GM18511 (cell line): ENCODE data around the gene ACVR2B.
A peak's percentile ranks its signal among the peaks of the same experiment; 100 is the strongest.
"Not testable (repeated sequence)": the region's sequence is repeated elsewhere in the genome, so short reads cannot be mapped to it uniquely, and the experiment has no call there.

ENCODE experiments used
- ATAC-seq: cut with Tn5 transposase; IDR thresholded peaks from one replicate; pipeline ENCODE4 v1.9.1; 2021; ENCODE audit warnings: mild to moderate bottlenecking, moderate library complexity; ENCODE audit not compliant: unreplicated experiment

The ACVR2B gene

GRCh38 chr3:38453075-38453912 lies at the start of gene ACVR2B:
Gene ACVR2B (plus strand): TSS chr3:38453890. CDS start chr3:38454323, 433 bp downstream.
- peak; percentile 51 for ATAC-seq

GRCh38 chr3:38404286-38404685 lies 49.4 kb upstream of the ACVR2B start:
- ATAC-seq = no peak

- no peak for ATAC-seq
These were observed 42.1 kb upstream of the ACVR2B start for GRCh38 chr3:38411591-38411990.

GRCh38 chr3:38420758-38421157 lies 32.9 kb upstream of the ACVR2B start:
- not testable (repeated sequence) for ATAC-seq

- no peak for ATAC-seq
These were observed 31.9 kb upstream of the ACVR2B start for GRCh38 chr3:38421679-38422336.

GRCh38 chr3:38426798-38427426 lies 26.8 kb upstream of the ACVR2B start:
- not testable (repeated sequence) for ATAC-seq

GRCh38 chr3:38432871-38433658 lies 20.6 kb upstream of the ACVR2B start:
- not testable (repeated sequence) for ATAC-seq

- not testable (repeated sequence) for ATAC-seq
These were observed 20.0 kb upstream of the ACVR2B start for GRCh38 chr3:38433661-38434060.

- not testable (repeated sequence) for ATAC-seq
These were observed 15.1 kb upstream of the ACVR2B start for GRCh38 chr3:38438436-38439069.

GRCh38 chr3:38443205-38443604 lies 10.5 kb upstream of the ACVR2B start:
- ATAC-seq = not testable (repeated sequence)

- no peak for ATAC-seq
These were observed 7.5 kb upstream of the ACVR2B start for GRCh38 chr3:38446085-38446686.

- ATAC-seq = no peak
These were observed 6.9 kb upstream of the ACVR2B start for GRCh38 chr3:38446812-38447211.

- ATAC-seq = no peak
These were observed 2.8 kb upstream of the ACVR2B start for GRCh38 chr3:38450853-38451252.

GRCh38 chr3:38453913-38454177 lies 155 bp downstream of the ACVR2B start:
- ATAC-seq = no peak

GRCh38 chr3:38454178-38454883 lies 641 bp downstream of the ACVR2B start:
- ATAC-seq = peak; percentile 29

GRCh38 chr3:38454884-38455638 lies 1.4 kb downstream of the ACVR2B start:
- ATAC-seq = peak; percentile 27

- peak; percentile 54 for ATAC-seq
These were observed 2.1 kb downstream of the ACVR2B start for GRCh38 chr3:38455639-38456430.
